ENCODE data around the gene FUT8.

DNA sequence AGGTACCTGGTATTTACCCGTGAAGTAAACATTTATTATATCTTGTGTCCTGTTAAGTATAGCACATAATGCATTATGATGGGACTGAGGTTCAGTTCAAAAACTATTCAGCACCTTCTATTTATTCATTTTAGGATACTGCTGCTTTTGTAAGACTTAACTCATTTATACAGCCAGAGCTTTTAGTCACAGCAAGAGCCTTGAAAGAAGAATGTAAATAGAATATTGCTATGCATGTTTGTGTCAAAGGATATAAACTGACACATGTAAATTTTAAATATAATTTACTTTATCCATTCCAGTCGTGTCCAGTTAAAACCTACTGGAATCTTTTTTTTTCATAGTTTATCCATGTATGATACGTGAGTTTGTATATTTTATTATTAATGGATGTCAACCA lies 168.8 kb downstream of the FUT8 start:
- TF ChIP-seq GATA2 (CRISPR knock-in tag; IDR thresholded peaks at IDR 0.05) (no peak), CTCF (IDR thresholded peaks at IDR 0.05) (no peak), YY1 (IDR thresholded peaks at IDR 0.05; ENCODE audit: low read depth) (no peak), REST (IDR thresholded peaks at IDR 0.05; ENCODE audit: low read depth, low read length) (no peak), ZBTB33 (IDR thresholded peaks at IDR 0.05; ENCODE audit: borderline replicate concordance, low read depth) (no peak), TCF12 (IDR thresholded peaks at IDR 0.05) (no peak), MEF2A (IDR thresholded peaks at IDR 0.05; ENCODE audit: borderline replicate concordance, low read depth) (no peak), EZH2phosphoT487 (IDR thresholded peaks at IDR 0.05; ENCODE audit: borderline replicate concordance, low read depth) (no peak), GABPA (IDR thresholded peaks at IDR 0.05; ENCODE audit: low read depth) (no peak), EP300 (IDR thresholded peaks at IDR 0.05; ENCODE audit: borderline replicate concordance in 1 of 2, low read depth in 1 of 2, low read length in 1 of 2) (no peak), POLR2AphosphoS5 (IDR thresholded peaks at IDR 0.05; ENCODE audit: low read depth, low read length) (no peak), TEAD4 (IDR thresholded peaks at IDR 0.05; ENCODE audit: borderline replicate concordance, insufficient read depth) (no peak), SMC3 (IDR thresholded peaks at IDR 0.05; ENCODE audit: low read depth, low read length) (no peak)
- TF ChIP-seq, protein P1, sequence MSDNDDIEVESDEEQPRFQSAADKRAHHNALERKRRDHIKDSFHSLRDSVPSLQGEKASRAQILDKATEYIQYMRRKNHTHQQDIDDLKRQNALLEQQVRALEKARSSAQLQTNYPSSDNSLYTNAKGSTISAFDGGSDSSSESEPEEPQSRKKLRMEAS (IDR thresholded peaks at IDR 0.05; ENCODE audit: low read depth) = no peak
